Measurements from ENCODE around the gene TRUB2.

DNA sequence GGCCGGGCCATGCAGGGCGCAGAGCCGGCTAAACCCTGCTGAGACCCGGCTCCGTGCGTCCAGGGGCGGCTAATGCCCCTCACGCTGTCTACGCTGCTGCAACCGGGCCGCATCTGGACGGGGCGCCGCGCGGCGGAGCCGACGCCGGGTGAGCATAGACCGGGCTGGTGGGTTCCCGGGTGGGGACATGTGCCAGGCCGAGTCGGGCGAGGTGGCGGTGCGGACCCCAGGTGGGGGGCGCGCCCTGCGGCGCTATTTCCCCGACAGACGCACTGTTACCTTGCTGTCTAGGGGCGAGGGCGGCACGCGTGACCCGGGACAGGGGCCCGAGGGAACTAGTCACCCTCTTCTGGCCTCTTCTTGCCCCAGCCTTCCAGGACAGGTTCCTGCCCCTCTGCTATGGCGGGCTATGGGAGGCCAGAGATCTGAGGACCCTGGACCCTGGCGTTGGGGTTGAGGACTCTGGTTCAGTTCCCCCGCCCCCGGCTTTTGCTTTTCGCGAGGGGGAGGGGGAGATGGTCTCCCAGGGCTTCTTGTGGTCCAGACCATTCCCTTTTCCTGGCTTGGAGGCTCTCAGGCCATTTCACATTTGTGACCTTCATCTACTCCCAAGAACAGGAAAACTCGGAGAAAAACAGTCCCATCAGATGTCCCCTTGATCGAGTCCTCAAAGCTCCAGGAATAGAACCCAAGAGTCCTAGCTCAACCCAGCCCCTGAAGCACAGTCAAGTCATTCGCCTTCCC lies 18.6 kb upstream of the TRUB2 start:
- TF ChIP-seq POLR2A (IDR thresholded peaks at IDR 0.05; ENCODE audit: low read depth, low read length) (no peak), POLR2AphosphoS5 (IDR thresholded peaks at IDR 0.05; ENCODE audit: low read depth, low read length) (no peak)

Measured in GM12892 (cell line).